K562 (cell line): ENCODE data around the gene LIN28B. TPM values are rescaled to one million over a fixed set of nuclear protein-coding genes. Genes with fewer than 3 reads are reported as not detected.

ENCODE experiments used
- polyA plus RNA-seq, 8 experiments: library from polyadenylated mRNA; depleted of rRNA in 4 of 8; stranded (reverse) in 5 of 8; unstranded in 3 of 8; fragments of >200 nt; fragmentation: Nextera tagmentation in 2 of 8; fragmentation: Illumina TruSeq in 1 of 8; extraction: Ambion mirVana in 2 of 8; extraction: Trizol in 1 of 8; gene quantifications; 2 replicates each; pipeline versions ENCODE4 v1.2.1 to v1.2.3, GENCODE V29; 2011 to 2014; ENCODE audit warnings: inconsistent platforms in 1 of 8, missing spikeins in 1 of 8
- total RNA-seq, 7 experiments: library from RNA; depleted of rRNA in 6 of 7; stranded (reverse); fragments of >200 nt in 6 of 7; fragmentation: Illumina TruSeq in 2 of 7; extraction: Trizol in 2 of 7; gene quantifications; 2 replicates each; pipeline versions ENCODE4 v1.2.1 to v1.2.3, GENCODE V29; 2011 to 2021; ENCODE audit warnings: low replicate concordance in 1 of 7
- TF ChIP-seq, protein P1 (sequence below): fragments of 450-650 bp; IDR thresholded peaks from 2 replicates; pipeline ENCODE4 v1.6.1; 2016; ENCODE audit warnings: mild to moderate bottlenecking, moderate library complexity

Gene LIN28B
- total and polyA plus RNA-seq, 9 of the 15 experiments (the other 6 are each of a cell fraction or from before 2014, with no cell fraction given) = 20.9 to 77.3 (median 42.1) TPM

DNA sequence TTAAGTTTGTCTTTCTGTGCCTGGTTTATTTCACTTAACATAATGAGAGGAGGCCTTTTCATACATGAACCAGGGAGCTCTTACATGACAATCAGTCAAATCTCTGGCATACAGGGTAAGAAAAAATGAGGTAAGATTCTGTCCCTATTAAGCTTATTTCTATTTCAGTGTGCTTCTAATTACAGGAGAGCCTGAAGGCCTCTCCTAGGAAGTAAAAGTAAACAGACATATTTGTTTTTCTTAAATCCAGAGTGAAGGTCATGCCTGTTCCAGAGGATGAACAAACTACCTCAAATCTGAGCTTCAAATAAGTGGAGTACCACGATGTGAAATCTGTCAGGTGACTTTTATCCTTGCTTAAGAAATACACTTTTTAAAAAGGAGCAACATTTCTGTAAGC lies 150.3 kb downstream of the LIN28B start (continued):
- TF ChIP-seq, protein P1, sequence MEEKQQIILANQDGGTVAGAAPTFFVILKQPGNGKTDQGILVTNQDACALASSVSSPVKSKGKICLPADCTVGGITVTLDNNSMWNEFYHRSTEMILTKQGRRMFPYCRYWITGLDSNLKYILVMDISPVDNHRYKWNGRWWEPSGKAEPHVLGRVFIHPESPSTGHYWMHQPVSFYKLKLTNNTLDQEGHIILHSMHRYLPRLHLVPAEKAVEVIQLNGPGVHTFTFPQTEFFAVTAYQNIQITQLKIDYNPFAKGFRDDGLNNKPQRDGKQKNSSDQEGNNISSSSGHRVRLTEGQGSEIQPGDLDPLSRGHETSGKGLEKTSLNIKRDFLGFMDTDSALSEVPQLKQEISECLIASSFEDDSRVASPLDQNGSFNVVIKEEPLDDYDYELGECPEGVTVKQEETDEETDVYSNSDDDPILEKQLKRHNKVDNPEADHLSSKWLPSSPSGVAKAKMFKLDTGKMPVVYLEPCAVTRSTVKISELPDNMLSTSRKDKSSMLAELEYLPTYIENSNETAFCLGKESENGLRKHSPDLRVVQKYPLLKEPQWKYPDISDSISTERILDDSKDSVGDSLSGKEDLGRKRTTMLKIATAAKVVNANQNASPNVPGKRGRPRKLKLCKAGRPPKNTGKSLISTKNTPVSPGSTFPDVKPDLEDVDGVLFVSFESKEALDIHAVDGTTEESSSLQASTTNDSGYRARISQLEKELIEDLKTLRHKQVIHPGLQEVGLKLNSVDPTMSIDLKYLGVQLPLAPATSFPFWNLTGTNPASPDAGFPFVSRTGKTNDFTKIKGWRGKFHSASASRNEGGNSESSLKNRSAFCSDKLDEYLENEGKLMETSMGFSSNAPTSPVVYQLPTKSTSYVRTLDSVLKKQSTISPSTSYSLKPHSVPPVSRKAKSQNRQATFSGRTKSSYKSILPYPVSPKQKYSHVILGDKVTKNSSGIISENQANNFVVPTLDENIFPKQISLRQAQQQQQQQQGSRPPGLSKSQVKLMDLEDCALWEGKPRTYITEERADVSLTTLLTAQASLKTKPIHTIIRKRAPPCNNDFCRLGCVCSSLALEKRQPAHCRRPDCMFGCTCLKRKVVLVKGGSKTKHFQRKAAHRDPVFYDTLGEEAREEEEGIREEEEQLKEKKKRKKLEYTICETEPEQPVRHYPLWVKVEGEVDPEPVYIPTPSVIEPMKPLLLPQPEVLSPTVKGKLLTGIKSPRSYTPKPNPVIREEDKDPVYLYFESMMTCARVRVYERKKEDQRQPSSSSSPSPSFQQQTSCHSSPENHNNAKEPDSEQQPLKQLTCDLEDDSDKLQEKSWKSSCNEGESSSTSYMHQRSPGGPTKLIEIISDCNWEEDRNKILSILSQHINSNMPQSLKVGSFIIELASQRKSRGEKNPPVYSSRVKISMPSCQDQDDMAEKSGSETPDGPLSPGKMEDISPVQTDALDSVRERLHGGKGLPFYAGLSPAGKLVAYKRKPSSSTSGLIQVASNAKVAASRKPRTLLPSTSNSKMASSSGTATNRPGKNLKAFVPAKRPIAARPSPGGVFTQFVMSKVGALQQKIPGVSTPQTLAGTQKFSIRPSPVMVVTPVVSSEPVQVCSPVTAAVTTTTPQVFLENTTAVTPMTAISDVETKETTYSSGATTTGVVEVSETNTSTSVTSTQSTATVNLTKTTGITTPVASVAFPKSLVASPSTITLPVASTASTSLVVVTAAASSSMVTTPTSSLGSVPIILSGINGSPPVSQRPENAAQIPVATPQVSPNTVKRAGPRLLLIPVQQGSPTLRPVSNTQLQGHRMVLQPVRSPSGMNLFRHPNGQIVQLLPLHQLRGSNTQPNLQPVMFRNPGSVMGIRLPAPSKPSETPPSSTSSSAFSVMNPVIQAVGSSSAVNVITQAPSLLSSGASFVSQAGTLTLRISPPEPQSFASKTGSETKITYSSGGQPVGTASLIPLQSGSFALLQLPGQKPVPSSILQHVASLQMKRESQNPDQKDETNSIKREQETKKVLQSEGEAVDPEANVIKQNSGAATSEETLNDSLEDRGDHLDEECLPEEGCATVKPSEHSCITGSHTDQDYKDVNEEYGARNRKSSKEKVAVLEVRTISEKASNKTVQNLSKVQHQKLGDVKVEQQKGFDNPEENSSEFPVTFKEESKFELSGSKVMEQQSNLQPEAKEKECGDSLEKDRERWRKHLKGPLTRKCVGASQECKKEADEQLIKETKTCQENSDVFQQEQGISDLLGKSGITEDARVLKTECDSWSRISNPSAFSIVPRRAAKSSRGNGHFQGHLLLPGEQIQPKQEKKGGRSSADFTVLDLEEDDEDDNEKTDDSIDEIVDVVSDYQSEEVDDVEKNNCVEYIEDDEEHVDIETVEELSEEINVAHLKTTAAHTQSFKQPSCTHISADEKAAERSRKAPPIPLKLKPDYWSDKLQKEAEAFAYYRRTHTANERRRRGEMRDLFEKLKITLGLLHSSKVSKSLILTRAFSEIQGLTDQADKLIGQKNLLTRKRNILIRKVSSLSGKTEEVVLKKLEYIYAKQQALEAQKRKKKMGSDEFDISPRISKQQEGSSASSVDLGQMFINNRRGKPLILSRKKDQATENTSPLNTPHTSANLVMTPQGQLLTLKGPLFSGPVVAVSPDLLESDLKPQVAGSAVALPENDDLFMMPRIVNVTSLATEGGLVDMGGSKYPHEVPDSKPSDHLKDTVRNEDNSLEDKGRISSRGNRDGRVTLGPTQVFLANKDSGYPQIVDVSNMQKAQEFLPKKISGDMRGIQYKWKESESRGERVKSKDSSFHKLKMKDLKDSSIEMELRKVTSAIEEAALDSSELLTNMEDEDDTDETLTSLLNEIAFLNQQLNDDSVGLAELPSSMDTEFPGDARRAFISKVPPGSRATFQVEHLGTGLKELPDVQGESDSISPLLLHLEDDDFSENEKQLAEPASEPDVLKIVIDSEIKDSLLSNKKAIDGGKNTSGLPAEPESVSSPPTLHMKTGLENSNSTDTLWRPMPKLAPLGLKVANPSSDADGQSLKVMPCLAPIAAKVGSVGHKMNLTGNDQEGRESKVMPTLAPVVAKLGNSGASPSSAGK = no peak
